Testis (tissue), 3 donors: ENCODE measurements around the gene MYO7B. TPM values are rescaled to one million over a fixed set of nuclear protein-coding genes. Genes with fewer than 3 reads are reported as not detected.

ENCODE experiments used
- DNase-seq: peaks from one replicate; pipeline ENCODE4 v3.0.0-alpha.2; 2019
- H3K27ac ChIP-seq, 2 donors: fragments of 200-600 bp; sonication (generic); one replicate each; pipeline ENCODE4 v1.5.1; 2019
- H3K27me3 ChIP-seq: fragments of 200-600 bp; sonication (generic); one replicate; pipeline ENCODE4 v1.5.1; 2019
- H3K36me3 ChIP-seq: fragments of 200-600 bp; sonication (generic); one replicate; pipeline ENCODE4 v1.5.1; 2017; ENCODE audit warnings: low read depth; ENCODE audit errors: missing control alignments
- H3K4me1 ChIP-seq: fragments of 200-600 bp; sonication (generic); one replicate; pipeline ENCODE4 v1.5.1; 2019
- H3K4me3 ChIP-seq, 2 donors: fragments of 200-600 bp; sonication (generic); one replicate each; pipeline ENCODE4 v1.5.1; 2017 to 2019
- H3K9me3 ChIP-seq: fragments of 200-600 bp; sonication (generic); one replicate; pipeline ENCODE4 v1.5.1; 2017
- POLR2A ChIP-seq: fragments of 450-650 bp; IDR thresholded peaks from one replicate; pipeline ENCODE4 v1.6.1; 2017; ENCODE audit warnings: antibody characterized with exemption, mild to moderate bottlenecking, moderate library complexity
- WGBS, 2 donors: methylation state at CpG; one replicate each; pipeline ENCODE4 v1.1.5; 2018; 5-methylcytosine and 5-hydroxymethylcytosine counted together
- intact Hi-C: fragments of 100-400 bp; cut with DNase I; formaldehyde crosslinking; loops from one replicate; pipeline ENCODE4 v1.15.1; 2023; ENCODE audit warnings: low total_unique reads
- polyA plus RNA-seq: library from polyadenylated mRNA; stranded (reverse); fragments of 350-450 nt; fragmentation: Illumina TruSeq; extraction: RNeasy Lipid Tissue Mini Kit (QIAGEN cat#74804); gene quantifications from one replicate; pipeline ENCODE4 v1.2.3, GENCODE V29; 2014; ENCODE audit warnings: low read depth, low replicate concordance; ENCODE audit not compliant: insufficient read depth
- total RNA-seq, 2 donors: library from RNA; depleted of rRNA; stranded (reverse); fragments of >200 nt; gene quantifications; one replicate each; pipeline ENCODE4 v1.2.3, GENCODE V29; 2016
- TF ChIP-seq, protein P1 (sequence below), 3 experiments: fragments of 450-650 bp in 2 of 3; fragments of 200-600 bp in 1 of 3; sonication (generic) in 1 of 3; IDR thresholded peaks; one replicate each; pipeline ENCODE4 v1.5.1; 2016 to 2019; ENCODE audit warnings: antibody characterized with exemption in 3 of 3, mild to moderate bottlenecking in 2 of 3, moderate library complexity in 1 of 3

Gene MYO7B
- total and polyA plus RNA-seq, 3 donors from 2014 or later: 3.6 to 5.6 (median 4.2) TPM

DNA sequence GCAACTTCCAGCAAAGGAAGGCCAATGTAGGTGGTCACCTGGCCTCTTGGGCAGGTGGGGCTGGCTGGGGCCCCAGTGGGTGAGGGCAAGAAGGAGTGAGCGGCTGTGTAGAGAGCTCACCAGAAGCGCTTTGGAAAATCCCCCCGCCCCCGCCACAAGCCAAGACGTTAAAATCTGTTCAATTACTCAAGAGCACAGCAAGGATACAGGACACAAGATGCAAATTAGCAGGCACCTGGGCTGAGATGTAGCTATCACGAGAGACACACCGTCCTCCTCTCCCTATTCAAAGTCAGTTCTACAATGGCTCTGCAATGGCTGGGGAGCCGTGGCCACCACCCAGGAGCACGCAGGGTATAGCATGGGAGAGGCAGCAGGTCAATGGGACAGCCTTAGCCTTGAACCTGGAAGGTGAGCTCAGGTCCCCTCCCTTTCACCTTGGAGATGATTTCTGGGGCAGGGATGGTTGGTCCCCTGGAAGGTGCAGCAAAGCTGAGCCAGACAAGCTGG is 72.0 kb downstream of the MYO7B start:
- Histone ChIP-seq H3K36me3 (no peaks in the 10 kb centered on the region), H3K27me3 (no peaks in the 10 kb centered on the region), H3K4me3 (no peak overlapping the region), H3K4me1 (no peaks in the 10 kb centered on the region), H3K9me3 (no peaks in the 10 kb centered on the region), H3K27ac (no peak overlapping the region)
- intact Hi-C loops: no loop called here
- DNase-seq: no peak
- TF ChIP-seq POLR2A: no peak
- TF ChIP-seq, protein P1, sequence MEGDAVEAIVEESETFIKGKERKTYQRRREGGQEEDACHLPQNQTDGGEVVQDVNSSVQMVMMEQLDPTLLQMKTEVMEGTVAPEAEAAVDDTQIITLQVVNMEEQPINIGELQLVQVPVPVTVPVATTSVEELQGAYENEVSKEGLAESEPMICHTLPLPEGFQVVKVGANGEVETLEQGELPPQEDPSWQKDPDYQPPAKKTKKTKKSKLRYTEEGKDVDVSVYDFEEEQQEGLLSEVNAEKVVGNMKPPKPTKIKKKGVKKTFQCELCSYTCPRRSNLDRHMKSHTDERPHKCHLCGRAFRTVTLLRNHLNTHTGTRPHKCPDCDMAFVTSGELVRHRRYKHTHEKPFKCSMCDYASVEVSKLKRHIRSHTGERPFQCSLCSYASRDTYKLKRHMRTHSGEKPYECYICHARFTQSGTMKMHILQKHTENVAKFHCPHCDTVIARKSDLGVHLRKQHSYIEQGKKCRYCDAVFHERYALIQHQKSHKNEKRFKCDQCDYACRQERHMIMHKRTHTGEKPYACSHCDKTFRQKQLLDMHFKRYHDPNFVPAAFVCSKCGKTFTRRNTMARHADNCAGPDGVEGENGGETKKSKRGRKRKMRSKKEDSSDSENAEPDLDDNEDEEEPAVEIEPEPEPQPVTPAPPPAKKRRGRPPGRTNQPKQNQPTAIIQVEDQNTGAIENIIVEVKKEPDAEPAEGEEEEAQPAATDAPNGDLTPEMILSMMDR (IDR thresholded peaks at IDR 0.05): no peak
- 94 to 97% methylated on average over 9 of the region's 9 CpGs for WGBS, 2 donors

DNA sequence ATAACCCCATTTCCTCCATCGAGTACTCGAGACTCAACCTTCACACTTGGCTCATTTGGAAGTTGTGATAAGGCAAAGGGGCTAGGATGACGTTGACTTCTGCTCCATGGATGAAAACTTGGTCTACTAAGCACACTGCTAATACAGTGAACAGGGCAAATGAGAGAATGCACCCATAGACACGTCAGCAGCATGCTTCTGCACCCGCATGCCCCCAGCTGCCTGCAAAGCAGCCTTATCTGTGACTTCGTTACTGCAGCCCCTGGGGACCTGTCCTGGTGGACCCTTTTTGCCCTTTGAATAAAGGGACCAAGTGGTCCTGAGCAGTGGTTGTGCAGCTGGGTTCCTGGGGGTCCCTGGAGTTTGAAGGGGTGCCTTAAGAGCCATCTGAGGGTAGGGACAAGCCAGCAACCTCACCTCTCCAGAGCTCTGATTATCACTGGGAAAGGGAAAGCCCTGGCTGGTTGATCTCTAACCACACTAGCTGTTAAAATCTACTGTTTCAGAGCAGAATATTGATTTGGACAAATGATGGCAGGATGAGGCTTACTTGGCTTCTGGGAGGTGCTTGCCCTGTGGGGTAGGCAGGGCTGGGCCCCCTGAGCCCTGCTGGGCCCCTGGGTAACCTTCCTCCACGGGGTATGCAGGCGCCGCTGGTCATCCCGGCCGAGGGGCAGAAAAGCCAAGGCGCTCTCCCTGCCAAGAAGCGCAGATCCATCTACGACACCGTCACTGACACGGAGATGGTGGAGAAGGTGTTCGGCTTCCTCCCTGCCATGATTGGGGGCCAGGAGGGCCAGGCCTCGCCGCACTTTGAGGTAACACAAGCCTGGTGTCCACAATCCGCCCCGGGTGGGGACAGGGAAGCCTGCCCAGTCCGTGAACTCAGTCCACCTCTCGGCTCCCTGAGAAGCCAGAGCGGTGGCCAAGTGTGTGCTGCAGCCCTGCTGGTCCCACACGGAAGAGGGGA is 72.9 kb downstream of the MYO7B start:
- Histone ChIP-seq H3K9me3 (no peaks in the 10 kb centered on the region), H3K27me3 (no peaks in the 10 kb centered on the region), H3K27ac (no peak overlapping the region), H3K4me1 (no peaks in the 10 kb centered on the region), H3K4me3 (no peak overlapping the region), H3K36me3 (no peaks in the 10 kb centered on the region)
- intact Hi-C loops: no loop called here
- 89 to 97% methylated on average over 10 to 25 of the region's 25 CpGs for WGBS, 2 donors
- TF ChIP-seq, protein P1 (IDR thresholded peaks at IDR 0.05): no peak
- TF ChIP-seq POLR2A: no peak
- DNase-seq: no peak

DNA sequence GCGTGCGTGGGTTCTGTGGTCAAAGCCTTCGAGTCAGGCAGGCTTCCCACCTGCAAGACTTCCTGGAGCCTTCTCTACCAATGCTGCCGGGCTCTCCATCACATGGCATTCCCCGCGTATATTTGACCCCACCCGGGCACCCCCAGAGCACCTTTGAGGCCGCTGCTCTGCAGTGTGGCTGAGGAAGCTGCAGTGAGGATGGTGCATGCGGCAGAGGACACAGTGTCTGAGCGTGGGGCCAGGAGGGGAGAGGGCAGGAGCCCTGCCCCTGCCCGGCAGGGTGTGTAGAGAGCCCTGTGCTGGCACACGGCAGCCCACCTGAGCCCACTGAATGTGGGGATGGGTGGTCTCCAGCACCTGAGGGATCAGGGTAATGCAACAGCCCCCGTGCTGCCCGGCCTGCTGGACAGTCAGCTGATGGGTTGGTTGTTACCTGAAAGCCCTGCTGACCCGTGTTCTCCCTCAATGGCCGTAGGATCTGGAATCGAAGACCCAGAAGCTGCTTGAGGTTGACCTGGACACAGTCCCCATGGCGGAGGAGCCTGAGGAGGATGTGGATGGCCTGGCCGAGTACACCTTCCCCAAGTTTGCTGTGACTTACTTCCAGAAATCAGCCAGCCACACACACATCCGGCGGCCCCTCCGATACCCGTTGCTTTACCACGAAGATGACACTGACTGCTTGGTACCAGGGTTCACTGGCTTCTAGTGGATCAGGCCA is 73.7 kb downstream of the MYO7B start:
- DNase-seq: no peak
- H3K27ac ChIP-seq: no peak overlapping the region
- H3K36me3 ChIP-seq: no peaks in the 10 kb centered on the region
- H3K4me1 ChIP-seq: no peaks in the 10 kb centered on the region
- TF ChIP-seq, protein P1 (IDR thresholded peaks at IDR 0.05): no peak
- TF ChIP-seq POLR2A: no peak
- H3K9me3 ChIP-seq: no peaks in the 10 kb centered on the region
- H3K4me3 ChIP-seq: no peak overlapping the region
- intact Hi-C loops: no loop called here
- 88 to 91% methylated on average over 17 to 22 of the region's 24 CpGs for WGBS, 2 donors
- H3K27me3 ChIP-seq: no peaks in the 10 kb centered on the region

DNA sequence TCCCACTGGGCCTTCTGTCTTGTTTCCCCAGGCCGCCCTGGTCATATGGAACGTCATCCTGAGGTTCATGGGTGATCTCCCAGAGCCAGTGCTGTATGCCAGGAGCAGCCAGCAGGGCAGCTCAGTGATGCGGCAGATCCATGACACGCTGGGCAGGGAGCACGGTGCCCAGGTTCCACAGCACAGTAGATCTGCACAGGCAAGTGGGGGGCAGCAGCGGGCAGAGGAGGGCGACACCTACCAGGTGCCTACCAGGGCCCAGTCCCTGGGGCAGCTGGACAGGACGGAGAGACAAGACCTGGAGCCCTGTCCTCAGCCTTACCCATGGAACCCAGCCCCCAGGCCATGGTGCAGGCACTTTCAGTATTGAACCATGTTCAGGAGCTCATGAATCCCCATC is 74.3 kb downstream of the MYO7B start:
- Histone ChIP-seq H3K27me3 (no peaks in the 10 kb centered on the region), H3K4me1 (no peaks in the 10 kb centered on the region), H3K4me3 (no peak overlapping the region), H3K9me3 (no peaks in the 10 kb centered on the region), H3K27ac (no peak overlapping the region), H3K36me3 (no peaks in the 10 kb centered on the region)
- DNase-seq: no peak
- intact Hi-C loops: no loop called here
- TF ChIP-seq, protein P1 (IDR thresholded peaks at IDR 0.05): no peak
- no peak for TF ChIP-seq POLR2A
- 80 to 91% methylated on average over 1 to 8 of the region's 8 CpGs for WGBS, 2 donors
